ENCODE measurements around the gene SPECC1L. TPM values are rescaled to one million over a fixed set of nuclear protein-coding genes. Genes with fewer than 3 reads are reported as not detected.
"Not testable (repeated sequence)": the region's sequence is repeated elsewhere in the genome, so short reads cannot be mapped to it uniquely, and the experiment has no call there.

SPECC1L gene
- total RNA-seq, 4 donors from 2014 or later: 42.2 to 45.1 (median 43.6) TPM

- H3K27me3 ChIP-seq: no peaks in the 10 kb centered on the region
- DNase-seq (ENCODE audit: low spot score in 2 of 2): no peak
- no peaks in the 10 kb centered on the region for H3K9me3 ChIP-seq
- H3K4me3 ChIP-seq: no peak overlapping the region
- WGBS, 2 donors: 59 to 61% methylated on average over 2 of the region's 2 CpGs
- peaks cover 0 to 50% (median 28%) of the 10 kb centered on the region in 4 donors for H3K4me1 ChIP-seq
- TF ChIP-seq POLR2A (IDR thresholded peaks at IDR 0.05) (no peak), EP300 (IDR thresholded peaks at IDR 0.05) (no peak), CTCF (IDR thresholded peaks at IDR 0.05) (no peak)
- H3K27ac ChIP-seq: peak overlapping the region in 1 of 4 donors; percentile 45
- no peaks in the 10 kb centered on the region for H3K36me3 ChIP-seq
Observed at GRCh38 chr22:24284747-24285203, 14.1 kb downstream of the SPECC1L start.

GRCh38 chr22:24285245-24285644, 14.6 kb downstream of the SPECC1L start:
- WGBS, 2 donors: 39 to 42% methylated on average over 4 of the region's 4 CpGs
- Histone ChIP-seq H3K36me3 (no peaks in the 10 kb centered on the region), H3K27me3 (no peaks in the 10 kb centered on the region), H3K9me3 (no peaks in the 10 kb centered on the region), H3K4me3 (no peak overlapping the region), H3K4me1 (peaks cover 0 to 55% (median 32%) of the 10 kb centered on the region in 4 donors), H3K27ac (peak overlapping the region in 1 of 4 donors; percentile 45)
- DNase-seq (ENCODE audit: low spot score in 2 of 2): no peak
- TF ChIP-seq POLR2A (IDR thresholded peaks at IDR 0.05) (no peak), EP300 (IDR thresholded peaks at IDR 0.05) (no peak), CTCF (IDR thresholded peaks at IDR 0.05) (no peak)

- 83 to 86% methylated on average over 1 to 5 of the region's 9 CpGs for WGBS, 2 donors
- H3K27me3 ChIP-seq; H3K36me3 ChIP-seq; H3K9me3 ChIP-seq; H3K4me3 ChIP-seq; DNase-seq (ENCODE audit: low spot score in 2 of 2): not testable (repeated sequence)
- Histone ChIP-seq H3K4me1 (peaks cover 0 to 75% (median 47%) of the 10 kb centered on the region in 4 donors), H3K27ac (peak overlapping the region in 2 of 4 donors; percentile 49 to 92)
Observed at GRCh38 chr22:24287212-24287611, 16.6 kb downstream of the SPECC1L start.

DNA sequence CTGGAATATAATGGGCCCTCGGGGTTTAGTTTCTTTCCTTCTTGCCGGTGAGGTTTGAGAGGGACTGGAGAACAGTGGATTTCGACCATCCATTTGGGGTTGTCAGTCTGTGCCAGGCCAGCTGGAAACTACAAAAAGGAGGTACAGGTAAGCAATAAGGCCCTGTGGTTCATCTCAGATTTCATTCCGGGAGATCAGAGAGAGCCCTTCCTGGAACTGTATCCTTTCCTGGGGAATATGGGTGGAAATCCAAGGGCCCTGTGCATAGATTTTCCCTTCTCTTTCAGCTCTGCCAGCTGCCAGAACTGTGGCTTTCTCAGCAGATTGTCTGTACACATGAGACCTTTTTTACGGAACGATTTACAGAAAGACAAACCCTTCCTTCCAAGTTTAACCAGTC, 17.2 kb downstream of the SPECC1L start:
- not testable (repeated sequence) for H3K36me3 ChIP-seq; DNase-seq (ENCODE audit: low spot score in 2 of 2); H3K9me3 ChIP-seq; H3K27me3 ChIP-seq; H3K4me3 ChIP-seq
- H3K4me1 ChIP-seq: peaks cover 0 to 79% (median 48%) of the 10 kb centered on the region in 4 donors
- WGBS, 2 donors: 62 to 65% methylated on average over 5 to 6 of the region's 6 CpGs
- peak overlapping the region in 2 of 4 donors; percentile 49 to 92 for H3K27ac ChIP-seq

- no peak for DNase-seq (ENCODE audit: low spot score in 2 of 2)
- no peaks in the 10 kb centered on the region for H3K27me3 ChIP-seq
- H3K27ac ChIP-seq: peak overlapping the region in 3 of 4 donors; percentile 49 to 92 (median 81)
- TF ChIP-seq CTCF (IDR thresholded peaks at IDR 0.05) (no peak), EP300 (IDR thresholded peaks at IDR 0.05) (peak in 1 of 2 donors; percentile 58)
- H3K36me3 ChIP-seq: no peaks in the 10 kb centered on the region
- 13 to 15% methylated on average over 4 of the region's 4 CpGs for WGBS, 2 donors
- no peaks in the 10 kb centered on the region for H3K9me3 ChIP-seq
- H3K4me1 ChIP-seq: peaks cover 0 to 85% (median 48%) of the 10 kb centered on the region in 4 donors
- no peak overlapping the region for H3K4me3 ChIP-seq
Observed at GRCh38 chr22:24289114-24289513, 18.5 kb downstream of the SPECC1L start.

DNA sequence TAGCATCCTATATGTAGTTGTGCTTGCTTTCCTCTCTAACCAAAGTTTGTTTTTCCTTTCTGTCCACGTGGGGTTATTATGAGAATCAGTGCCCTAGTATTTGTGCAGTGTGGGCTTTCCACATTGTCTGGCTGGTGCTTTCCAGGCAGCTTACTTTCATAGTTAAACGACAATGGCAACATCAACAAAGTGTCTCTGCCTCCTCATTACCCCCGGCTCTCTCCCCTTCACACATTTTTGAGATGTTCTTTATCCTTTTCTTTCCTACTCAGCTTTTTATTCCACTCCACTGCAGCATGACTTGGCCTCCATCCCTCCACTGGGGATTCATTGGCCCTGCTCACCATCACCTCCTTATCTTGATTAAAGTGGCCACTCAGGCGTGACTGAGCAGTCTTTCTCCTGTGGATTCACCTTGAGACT, 19.1 kb downstream of the SPECC1L start:
- H3K4me1 ChIP-seq: peaks cover 0 to 87% (median 46%) of the 10 kb centered on the region in 4 donors
- TF ChIP-seq EP300 (IDR thresholded peaks at IDR 0.05) (no peak), CTCF (IDR thresholded peaks at IDR 0.05) (no peak), POLR2A (IDR thresholded peaks at IDR 0.05) (no peak)
- no peak overlapping the region for H3K4me3 ChIP-seq
- no peaks in the 10 kb centered on the region for H3K36me3 ChIP-seq
- DNase-seq (ENCODE audit: low spot score in 2 of 2): no peak
- H3K27me3 ChIP-seq: no peaks in the 10 kb centered on the region
- H3K9me3 ChIP-seq: no peaks in the 10 kb centered on the region
- 17 to 21% methylated on average over 4 of the region's 4 CpGs for WGBS, 2 donors
- H3K27ac ChIP-seq: peak overlapping the region; percentile 20 to 92 (median 65)

All from tibial nerve (tissue), 4 donors.